Measurements from ENCODE around the gene DLG1.

The DLG1 gene

GRCh38 chr3:197248341-197248740 lies 50.1 kb downstream of the DLG1 start:
- DNase-seq (ENCODE audit: low read depth in 3 of 3), result no peak

DNA sequence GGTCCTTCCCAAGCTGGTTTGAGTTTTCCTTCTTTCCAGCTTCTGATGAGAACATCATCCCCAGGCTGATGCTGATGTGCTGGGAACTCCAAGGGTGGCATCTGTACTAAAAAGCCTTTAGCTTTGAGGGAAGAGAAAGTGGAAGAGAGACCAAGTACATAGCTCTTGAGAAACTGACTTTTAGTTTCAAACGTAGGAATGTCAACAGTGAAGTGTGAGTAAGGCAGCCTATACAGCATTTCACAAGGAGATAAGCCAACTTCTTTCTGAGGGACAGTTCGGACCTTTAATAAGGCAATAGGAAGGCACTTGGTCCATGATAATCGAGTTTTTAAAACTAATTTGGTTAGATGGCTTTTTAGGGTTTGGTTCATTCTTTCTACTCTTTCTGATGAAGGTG lies 53.7 kb downstream of the DLG1 start:
- no peak for DNase-seq (ENCODE audit: low read depth in 3 of 3)

DNA sequence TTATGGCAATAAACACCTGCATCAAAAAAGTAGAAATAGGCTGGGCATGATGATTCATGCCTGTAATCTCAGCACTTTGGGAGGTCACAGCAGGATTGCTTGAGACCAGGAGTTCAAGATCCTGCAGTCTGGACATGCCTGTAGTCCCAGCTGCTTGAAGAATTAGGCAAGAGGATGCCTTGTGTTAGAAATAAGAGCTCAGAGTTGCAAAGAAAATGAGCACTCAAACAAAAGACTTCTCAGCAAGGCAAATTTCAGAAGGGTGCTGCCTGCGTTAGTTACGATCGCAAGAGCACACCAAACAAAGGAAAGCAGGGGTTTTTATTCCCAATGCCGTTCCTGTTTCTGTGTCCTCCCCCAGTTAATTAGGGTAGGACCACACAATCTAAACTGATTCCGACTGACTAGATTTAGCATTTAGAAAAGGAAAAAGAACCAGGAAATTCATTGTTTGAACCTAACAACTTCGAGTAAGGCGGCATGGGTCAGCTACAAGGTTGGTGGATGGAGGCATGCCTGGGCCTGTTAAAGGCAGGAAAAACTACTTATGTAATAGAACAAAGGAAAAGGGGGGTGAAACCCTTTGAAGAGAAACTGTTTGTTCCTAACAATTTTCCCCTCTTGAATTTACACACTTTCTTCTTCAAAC lies 55.5 kb downstream of the DLG1 start:
- no peak for DNase-seq (ENCODE audit: low read depth in 3 of 3)

GRCh38 chr3:197241173-197241572 lies 57.2 kb downstream of the DLG1 start:
- no peak for DNase-seq (ENCODE audit: low read depth in 3 of 3)

- DNase-seq (ENCODE audit: low read depth in 3 of 3), result no peak
These were observed 58.6 kb downstream of the DLG1 start for GRCh38 chr3:197239857-197240256.

GRCh38 chr3:197238842-197239241 lies 59.6 kb downstream of the DLG1 start:
- DNase-seq (ENCODE audit: low read depth in 3 of 3), result no peak

DNA sequence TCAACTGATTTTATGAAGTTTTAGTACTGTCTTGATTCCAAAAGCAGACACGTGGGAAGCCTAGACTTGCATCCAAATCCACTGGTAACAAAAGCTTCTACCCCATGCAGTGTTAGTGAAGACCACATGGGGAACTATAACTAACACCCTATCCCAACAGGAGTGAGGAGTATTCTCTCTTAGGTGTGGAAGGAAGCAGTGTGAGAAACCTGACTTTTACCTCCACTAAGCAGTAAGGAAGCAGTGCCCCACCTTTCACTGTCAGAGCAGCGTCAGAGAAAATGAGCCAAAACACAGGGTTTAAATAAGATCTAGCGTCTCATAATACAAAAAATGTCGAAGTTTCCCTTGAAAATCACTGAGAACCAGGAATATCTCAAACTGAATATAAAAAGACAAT lies 60.5 kb downstream of the DLG1 start:
- DNase-seq (ENCODE audit: low read depth in 3 of 3), result no peak

GRCh38 chr3:197236362-197236761 lies 62.0 kb downstream of the DLG1 start:
- no peak for DNase-seq (ENCODE audit: low read depth in 3 of 3)

- DNase-seq (ENCODE audit: low read depth in 3 of 3), result no peak
These were observed 63.2 kb downstream of the DLG1 start for GRCh38 chr3:197234947-197235914.

DNA sequence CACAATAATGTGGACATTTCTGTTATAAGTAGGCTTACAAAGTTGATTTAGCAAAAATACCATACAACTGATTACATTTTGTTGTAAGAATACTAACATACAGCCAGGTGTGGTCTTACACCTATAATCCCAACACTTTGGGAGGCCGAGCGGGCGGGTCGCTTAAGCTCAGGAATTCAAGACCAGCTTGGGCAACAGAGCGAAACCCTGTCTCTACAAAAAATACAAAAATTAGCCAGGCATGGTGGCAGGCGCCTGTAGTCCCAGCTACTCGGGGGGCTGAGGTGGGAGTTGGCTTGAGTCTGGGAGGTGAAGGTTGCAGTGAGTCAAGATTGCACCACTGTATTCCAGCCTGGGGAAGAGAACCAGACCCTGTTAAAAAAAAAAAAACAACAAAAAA lies 67.1 kb downstream of the DLG1 start:
- no peak for DNase-seq (ENCODE audit: low read depth in 3 of 3)

DNA sequence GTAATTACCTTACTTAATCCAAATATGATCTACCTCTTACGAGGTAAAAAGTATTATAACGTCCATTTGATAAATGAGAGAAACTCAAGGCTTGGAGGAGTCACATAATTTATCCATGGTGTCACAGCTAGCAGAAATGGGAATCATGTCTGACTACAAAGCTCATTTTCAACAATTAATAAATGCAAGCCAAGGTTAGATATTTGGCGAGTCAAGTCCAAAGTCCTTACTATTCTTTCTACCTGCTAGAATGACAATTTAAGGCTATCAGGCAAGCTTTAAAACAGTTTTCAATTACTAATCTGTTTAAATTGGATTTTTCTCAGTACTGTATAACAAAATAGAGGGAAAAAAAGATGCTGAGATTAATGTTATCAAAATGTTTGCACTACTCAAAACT lies 68.6 kb downstream of the DLG1 start:
- no peak for DNase-seq (ENCODE audit: low read depth in 3 of 3)

- no peak for DNase-seq (ENCODE audit: low read depth in 3 of 3)
These were observed 69.2 kb downstream of the DLG1 start for GRCh38 chr3:197229178-197229577.

DNA sequence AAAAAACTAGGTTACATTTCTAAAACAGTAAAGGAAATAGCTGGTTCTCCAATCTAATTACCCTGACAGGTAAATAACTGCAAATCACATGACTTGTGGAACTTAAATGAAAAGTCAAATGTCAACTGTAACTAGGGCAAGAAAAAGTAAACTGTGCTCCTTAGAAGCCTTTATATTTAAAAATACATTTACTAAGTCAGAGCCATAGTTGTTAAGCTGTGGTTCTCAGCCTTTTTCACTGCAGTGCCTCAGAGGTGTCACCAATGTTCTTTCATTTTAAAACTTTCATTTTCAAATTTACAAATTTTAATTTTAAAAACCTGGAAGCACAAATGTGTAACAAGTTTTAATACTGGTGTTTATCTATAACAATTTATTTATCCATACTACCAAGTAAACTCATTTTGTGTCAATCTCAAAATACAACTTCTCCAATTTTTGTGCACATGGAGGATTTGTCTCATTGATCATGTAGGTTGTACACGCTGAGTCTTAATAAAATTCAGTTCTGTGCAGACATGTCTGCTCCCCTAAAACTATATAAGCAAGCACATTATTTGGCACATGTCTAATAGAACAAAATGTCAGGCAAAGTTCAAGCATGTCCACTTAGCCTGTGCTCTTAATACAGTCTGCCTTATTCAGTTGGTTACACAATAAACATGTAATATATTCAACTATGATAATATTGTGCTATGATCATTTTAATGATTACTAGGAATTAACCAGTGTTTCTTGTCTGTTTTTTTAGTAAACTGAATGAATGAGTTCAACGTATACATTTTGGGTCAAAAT lies 70.4 kb downstream of the DLG1 start:
- DNase-seq (ENCODE audit: low read depth in 3 of 3), result no peak

GRCh38 chr3:197226179-197226578 lies 72.2 kb downstream of the DLG1 start:
- DNase-seq (ENCODE audit: low read depth in 3 of 3), result no peak

GRCh38 chr3:197225579-197225978 lies 72.8 kb downstream of the DLG1 start:
- no peak for DNase-seq (ENCODE audit: low read depth in 3 of 3)

GRCh38 chr3:197224034-197224444 lies 74.4 kb downstream of the DLG1 start:
- no peak for DNase-seq (ENCODE audit: low read depth in 3 of 3)

DNA sequence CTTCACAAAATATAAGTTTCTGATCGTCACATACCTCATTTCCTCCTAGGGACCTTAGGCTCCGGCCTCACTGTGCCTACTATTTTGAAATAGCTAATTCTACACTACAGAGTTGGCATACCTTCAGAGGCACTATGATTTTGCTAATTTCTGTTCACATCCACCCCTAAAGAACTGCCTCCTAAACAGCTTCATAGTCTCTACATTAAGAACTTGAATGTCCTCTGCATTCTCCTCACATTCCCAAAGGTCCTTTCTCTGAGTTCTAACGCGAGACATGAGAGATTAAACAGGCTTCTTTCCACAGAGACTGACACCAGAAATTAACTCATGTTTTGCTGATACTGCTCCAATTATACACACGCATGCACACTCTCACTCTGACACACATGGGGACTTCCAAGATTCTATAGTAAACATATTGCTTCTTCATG lies 75.5 kb downstream of the DLG1 start:
- no peak for DNase-seq (ENCODE audit: low read depth in 3 of 3)

DNA sequence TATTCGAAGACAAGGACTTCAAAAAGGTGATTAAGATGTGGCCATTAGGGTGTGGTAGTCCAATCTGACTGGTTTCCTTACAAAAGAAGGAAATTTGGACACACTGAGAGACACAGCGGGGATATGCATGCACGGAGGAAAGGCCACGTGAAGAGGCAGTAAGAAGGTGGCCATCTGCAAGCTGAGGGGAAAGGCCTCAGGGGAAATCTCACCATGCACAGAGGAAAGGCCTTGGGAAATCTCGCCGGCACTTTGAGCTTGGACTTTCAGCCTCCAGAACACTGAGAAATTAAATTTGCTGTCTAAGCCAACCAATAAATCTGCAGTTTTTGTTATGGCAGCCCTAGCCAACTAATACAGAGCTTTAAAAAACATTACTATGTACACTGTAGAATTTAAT lies 78.8 kb downstream of the DLG1 start:
- no peak for DNase-seq (ENCODE audit: low read depth in 3 of 3)

GRCh38 chr3:197218210-197218609 lies 80.2 kb downstream of the DLG1 start:
- no peak for DNase-seq (ENCODE audit: low read depth in 3 of 3)

DNA sequence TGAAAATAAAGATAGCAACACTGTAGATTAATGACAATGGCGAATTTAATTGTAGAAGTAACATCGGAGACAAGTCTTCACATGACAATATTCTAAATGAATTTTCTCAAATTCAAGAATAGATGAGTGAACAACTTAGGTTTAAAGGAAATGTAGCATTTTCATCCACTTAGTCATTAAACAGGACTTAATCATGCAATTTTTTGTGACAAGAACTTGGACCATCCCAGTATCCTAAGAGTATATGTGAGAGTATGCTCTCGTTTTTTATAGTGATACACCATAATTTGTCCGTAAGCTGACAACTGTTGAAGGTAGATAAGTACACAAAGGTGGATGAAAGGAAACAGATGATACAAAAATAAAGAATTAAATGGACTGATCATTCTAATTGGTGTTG lies 81.5 kb downstream of the DLG1 start:
- no peak for DNase-seq (ENCODE audit: low read depth in 3 of 3)

GRCh38 chr3:197216169-197216860 lies 82.1 kb downstream of the DLG1 start:
- no peak for DNase-seq (ENCODE audit: low read depth in 3 of 3)

DNA sequence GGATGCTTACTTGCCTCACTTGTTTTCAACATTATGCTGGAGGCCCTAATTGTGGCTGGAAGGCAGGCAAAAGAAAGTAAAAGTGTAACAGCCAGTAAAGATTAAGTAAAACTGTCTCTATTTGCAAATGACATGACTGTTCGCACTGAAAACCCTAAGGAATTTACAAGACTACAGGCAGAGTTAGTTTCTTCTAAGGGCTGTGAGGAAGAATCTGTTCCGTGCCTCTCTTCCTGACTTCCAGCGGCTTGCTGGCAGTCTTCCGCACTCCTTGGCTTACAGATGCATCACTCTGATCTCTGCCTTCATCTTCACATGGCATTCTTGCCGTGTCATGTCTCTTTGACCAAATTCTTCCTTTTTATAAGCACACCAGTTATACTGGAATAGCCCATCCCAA lies 86.1 kb downstream of the DLG1 start:
- no peak for DNase-seq (ENCODE audit: low read depth in 3 of 3)
